Hematopoietic multipotent progenitor cell treated with erythropoietin and hydrocortisone succinate and interleukin-3 and kit ligand, for 4 days (in vitro differentiated cells): Measurements from ENCODE around the gene NDRG4.

ENCODE experiments used
- DNase-seq: peaks from one replicate; pipeline ENCODE4 v3.0.0-alpha.2; 2015

NDRG4 gene

DNA sequence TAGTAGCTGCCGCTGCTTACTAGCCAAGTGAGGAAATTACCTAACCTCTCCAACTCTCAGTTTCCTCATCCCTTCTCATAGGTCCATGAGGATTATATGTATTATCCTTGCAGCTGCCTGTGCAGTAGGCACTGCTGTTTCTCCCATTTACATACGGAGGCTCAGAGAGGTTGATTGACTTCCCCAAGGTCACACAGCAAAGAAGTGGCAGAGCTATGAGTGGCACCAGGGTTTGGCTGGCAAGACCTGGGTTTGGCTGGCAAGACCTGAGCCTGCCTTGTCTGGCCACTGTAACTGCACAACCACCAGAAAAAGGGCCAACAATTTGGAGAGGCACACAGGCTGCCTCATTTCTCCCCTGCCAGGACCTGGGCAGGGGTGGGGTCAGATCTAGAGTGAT lies 2.5 kb upstream of the NDRG4 start:
- DNase-seq: no peak

DNA sequence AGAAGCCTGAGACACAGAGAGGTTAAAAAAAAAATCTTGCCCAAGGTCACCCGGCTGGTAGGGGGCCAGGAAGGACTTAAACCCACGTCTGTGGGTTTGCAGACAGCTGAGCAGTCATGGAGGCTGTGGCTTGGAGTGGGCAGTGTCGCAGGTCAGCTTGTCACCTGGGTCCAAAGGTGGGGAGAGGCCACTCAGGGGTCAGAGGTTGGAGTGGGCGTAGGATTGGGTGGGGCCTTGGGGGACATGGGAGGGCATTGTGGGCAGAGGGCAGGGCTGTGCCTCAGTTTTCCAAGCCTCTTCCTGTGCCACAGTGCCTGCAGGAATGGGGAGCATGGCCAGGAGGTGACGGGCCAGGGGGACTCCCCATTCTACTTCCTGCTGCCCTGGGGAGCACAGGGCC lies 2.0 kb upstream of the NDRG4 start:
- no peak for DNase-seq

DNA sequence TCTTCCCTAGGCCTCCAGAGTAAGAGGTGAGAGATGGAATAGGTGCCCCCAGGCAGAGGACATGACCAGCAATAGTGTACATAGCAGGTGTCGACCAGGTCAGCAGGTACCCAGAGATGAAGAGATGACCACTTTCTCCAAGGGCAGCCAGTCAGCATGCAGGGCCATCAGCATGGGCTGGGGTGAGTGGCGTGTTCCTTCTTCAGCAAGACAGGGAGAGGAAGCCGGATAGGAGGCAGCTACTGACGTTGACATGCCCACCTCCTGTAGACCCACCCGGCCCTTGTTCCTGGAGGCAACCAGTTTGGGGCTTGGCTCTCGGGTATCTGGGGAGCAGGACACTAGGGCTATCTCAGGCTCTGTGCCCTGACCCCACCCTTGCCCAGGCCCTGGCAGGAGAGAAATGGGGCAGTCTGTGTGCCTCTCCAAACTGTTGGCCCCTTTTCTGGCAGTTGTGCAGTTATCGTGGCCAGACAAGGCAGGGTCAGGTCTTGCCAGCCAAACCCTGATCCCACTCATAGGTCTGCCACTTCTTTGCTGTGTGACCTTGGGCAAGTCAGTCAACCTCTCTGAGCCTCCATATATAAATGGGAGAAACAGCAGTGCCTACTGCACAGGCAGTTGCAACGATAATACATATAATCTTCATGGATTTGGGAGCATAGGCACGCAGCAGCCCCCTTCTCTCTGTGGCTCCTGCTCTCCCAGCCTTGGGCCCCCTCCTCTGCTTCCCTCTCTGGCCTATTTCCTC lies 1.4 kb upstream of the NDRG4 start:
- DNase-seq: no peak

DNA sequence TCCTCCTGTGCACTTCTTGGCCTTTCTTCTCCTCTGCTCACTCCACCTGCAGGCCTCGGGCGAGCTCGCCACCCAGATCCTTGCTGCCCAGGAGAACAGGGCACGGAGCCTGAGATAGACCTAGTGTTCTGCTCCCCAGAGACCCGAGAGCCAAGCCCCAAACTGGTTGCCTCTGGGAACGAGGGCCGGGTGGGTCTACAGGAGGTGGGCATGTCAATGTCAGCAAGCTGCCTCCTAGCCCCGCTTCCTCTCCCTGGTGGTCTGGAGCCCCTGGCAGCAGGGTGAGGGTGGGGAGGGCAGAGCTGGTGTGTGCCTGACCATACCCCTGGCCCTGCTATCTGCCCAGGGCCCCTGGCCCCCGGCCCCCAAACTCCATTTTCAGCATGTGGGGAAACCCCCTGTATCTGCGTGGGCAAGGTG lies 841 bp upstream of the NDRG4 start:
- no peak for DNase-seq

DNA sequence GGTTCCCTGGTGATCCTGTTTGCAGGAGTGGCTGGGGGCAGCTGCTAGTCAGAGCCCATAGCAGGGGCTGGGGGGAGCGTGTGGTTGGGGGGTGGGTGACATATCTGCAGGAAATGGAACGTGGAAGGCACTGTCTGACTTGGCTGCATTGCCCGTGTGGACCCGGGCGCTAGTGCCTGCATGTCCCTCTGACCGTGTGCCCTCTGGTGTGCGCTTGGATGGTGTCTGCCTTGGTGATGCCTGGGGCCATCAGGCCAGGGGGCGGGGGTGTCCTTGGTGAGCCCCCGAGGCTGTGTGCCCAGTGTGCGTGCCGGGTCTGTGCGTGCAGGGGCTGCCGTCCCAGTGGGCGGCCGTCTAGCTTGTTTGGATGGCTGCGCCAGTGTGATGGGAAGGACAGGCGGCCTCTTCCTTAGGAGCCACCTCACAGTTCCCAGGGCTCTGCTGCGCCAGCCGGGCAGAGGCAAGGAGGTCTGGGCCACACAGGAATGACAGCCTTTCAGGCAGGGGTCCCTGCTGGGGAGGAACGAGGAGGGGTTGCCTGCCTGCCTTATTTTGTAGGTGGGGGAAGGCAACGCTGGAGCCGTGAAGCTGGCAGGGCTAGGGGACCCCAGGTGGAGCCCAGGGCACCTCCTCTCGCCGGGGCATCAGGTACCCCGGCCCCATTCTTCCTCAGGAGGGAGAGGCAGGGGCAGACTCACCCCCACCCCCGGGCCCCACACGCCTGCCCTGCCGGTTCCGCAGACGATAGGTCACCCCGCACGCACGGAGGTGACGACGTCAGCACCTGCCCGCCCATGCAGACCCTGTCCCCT lies 693 bp downstream of the NDRG4 start:
- DNase-seq: no peak

DNA sequence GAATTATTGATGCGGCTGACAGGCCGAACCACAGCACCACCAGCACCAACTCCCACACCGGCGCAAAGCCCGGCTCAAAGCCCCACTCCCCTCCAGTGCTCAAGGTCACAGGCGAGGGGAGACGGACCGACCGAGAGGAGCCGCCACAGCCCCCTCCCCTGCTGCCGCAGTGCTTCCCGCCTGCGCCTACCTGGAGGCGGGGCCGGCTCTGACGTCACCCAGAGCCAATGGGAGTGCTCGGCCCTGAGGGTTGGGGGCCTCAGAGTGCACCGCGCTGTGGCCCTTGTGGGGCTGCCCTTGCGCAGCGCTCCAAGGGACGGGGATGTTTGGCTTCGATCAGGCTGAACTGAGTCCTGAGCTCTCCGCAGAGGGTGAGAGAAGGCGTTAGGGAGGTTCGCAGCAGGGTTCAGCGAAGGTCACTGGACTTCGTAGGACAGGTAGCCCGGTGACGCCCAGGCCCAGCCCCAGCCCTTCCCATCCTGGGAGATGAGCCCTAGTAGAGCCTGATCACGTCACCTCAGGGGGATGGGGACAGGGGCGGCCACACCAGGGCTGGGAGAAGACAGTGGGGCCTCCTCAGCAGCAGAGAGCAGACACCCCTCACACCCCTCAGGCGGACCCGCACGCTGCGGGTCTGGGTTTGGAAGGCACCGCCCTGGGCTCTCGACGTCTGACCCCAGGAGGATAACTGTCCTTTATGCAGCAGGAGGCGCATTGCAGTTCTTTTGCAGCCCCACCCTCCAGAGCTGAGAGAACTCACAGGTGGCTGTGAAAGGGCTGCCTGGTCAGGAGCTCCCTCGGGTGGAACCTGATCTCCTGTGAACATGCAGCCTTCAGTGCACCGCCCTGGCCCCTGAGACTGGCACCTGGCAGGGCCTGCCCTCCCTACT lies 1.5 kb downstream of the NDRG4 start:
- DNase-seq: peak; percentile 30

DNA sequence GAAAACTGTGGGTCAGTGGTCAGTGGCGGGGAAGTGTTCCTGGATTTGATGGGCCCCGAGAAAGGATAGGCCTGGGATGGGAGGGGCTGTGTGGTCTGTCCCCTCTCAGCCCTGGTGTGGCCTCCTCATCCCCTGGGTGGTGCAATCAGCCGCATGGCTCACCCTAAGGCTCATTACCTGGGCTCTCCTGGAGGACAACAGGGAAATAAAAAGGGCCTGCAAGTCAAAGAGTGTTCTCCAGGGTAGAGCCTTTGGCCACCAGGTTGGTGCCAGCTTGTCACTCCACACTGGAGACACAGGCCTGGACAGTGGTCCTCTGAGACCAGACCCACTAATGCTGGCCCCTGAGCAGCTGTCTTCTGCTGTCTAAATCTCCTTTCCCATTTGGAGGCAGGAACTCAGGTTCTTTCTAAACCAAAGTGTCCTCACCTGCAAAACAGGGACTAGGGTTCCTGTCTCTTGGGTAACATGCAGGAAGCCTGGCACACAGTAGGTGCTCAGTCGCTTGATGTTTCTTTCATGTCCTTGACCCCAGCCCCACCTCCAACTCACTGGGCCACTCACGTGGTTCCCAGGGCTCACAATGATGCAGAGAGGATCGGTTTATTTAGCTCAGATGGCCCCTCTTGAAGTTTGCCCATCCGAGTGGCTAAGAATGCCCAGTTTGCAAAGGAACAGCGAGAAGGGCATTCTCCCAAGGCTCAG lies 2.4 kb downstream of the NDRG4 start:
- no peak for DNase-seq

DNA sequence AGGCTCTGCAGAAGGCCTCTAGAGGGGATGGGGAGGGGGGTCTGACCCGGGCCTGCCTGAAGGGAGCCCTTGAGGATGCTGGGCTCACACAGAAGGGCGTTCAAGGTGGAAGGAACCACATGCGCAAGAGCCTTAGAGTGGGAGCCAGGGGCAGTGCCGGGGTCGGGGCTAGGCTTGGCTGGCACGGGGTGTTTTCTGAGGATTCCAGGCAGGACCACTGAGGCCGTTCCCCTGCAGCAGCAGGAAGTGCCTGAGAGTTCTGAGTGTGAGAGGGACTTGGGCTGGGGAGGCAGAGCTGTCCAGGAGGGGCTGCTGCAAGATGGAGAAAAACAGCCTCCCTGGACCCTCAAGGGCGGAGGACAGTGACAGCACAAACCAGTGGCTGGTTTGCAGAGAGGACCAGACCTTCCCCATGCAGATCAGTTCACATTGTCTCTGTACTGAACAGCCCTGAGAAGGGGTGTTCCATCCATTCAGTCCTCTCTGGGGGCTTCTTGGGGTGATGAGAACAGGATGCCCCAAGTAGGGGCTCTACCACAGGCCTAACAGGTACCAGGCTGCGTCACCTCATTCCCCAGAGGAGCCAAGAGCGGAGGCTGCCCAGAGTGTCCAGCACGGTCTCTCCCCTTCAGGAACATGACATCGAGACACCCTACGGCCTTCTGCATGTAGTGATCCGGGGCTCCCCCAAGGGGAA lies 3.4 kb downstream of the NDRG4 start:
- DNase-seq: no peak

DNA sequence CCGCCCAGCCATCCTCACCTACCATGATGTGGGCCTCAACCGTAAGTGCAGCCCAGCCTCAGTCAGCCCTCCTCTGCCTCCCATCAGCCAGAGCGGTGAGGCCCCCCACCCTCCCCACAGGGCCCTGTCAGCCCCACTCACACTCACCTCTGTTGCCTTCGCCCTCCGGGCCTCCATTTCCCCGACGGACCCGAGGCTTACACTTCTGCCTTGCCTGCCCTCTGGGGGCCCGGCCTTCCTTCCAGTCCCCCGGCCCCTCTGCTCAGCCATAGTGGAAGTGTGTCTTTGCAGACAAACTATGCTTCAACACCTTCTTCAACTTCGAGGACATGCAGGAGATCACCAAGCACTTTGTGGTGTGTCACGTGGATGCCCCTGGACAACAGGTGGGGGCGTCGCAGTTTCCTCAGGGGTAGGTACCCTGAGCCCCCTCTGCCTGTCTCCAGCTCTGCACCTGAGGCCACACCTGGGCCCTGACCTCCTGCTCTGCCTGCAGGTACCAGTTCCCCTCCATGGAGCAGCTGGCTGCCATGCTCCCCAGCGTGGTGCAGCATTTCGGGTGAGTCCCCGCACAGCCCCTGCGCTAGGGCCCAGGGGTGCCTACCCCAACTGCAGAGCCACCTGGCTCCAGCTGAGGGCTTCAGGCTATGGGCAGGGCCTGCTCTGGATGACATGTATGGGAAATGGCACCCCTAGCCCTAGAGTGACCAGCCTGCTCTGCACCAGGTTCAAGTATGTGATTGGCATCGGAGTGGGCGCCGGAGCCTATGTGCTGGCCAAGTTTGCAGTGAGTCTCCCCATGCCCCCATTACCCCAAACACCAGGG lies 4.1 kb downstream of the NDRG4 start:
- DNase-seq: no peak

DNA sequence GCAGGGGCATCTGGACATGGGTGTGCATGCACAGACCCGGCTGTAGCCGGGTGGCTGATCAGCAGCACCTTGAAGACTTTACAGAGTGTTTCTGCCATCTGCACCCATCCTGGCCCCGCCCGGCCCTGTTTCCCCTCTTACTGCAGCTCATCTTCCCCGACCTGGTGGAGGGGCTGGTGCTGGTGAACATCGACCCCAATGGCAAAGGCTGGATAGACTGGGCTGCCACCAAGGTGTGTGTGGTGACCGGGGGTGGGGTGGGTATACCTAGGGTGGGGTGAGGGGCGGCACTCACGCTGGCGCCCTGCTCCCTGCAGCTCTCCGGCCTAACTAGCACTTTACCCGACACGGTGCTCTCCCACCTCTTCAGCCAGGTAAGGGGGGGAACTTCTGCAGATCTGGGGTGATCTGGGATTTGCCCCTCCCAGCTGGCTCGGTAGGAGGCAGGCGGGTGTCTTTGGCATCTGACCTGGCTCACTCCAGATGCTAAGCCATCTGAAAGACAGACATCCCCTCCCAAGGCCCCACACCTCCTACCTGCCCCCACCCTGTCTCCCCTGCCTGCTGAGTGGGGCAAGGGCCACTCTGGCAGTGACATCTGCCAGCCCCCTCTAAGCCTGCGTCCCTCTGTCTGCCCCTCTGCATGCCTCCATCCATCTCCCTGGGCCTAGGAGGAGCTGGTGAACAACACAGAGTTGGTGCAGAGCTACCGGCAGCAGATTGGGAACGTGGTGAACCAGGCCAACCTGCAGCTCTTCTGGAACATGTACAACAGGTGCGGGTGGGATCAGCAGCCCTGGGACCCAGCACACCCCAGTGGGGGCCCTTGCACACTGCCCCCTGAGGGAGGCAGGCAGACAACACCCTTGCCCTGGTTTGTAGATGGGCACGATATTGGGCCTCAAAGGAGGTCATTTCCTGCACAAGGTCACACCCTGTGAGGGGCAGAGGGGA lies 6.6 kb downstream of the NDRG4 start:
- peak; percentile 24 for DNase-seq

DNA sequence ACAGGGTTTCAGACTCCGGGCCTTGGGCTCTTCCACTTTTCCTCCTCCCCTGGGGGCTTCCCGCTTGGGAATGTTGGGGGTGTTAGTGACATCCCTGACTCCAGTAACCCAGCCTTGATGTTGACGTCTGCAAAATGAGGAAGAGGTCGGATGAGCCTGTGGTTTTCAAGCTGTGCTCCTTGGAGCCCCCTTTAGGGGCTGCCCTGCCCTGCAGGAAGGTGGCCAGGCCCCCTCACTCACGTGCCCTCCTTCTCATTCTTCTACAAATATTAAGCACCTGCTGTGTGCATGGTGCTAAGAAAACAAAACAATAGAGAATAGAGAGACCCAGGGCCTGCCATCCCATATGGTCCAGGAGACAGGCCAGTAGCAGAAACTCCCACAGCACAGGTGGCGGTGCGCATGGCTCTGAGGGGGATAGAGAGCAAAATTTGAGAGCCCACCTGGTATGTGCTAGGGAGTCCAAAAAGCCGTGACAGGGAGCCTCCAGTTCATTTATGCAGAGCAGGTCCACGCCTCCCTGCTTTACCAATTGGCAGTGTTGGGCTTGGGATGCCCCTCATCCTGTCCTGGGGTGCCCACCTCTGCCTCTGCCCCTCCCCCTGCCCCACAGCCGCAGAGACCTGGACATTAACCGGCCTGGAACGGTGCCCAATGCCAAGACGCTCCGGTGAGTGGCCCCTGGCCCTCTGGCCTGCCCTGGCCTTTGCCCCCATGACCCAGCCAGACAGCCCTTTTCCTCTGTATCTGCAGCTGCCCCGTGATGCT lies 7.4 kb downstream of the NDRG4 start:
- peak; percentile 58 for DNase-seq

DNA sequence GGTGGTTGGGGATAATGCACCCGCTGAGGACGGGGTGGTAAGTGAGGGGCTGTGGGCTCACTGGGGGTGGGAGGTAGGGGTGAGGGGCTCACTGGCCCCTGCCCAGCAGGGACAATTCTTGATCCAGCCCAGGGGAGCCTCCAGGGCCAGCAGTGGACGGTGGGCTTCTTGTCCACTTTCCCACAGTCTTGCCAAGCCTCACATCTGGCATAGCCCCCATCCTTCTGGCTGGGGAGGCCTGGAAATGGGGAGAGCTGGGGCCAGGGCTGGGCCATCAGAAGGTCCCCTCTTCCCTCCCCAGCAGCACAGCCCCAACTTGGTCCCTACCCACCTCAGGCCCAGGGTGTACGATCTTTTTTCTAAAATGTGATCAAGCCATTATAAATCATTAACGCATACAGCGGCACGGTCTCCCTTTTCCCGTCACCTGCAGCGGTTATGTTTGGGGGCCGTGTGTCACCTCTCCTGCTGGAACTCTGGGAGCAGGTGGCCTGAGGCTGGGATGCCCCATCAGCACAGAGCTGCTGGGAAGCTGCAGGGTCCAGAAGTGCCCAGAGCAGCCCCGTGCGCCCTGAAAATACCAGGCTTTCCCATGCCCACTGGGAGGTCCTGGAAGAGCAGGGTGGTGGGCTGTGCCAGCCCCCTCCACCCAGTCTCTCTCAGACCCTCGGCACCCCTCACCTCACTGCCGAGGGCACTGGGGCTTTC lies 8.2 kb downstream of the NDRG4 start:
- DNase-seq: no peak

DNA sequence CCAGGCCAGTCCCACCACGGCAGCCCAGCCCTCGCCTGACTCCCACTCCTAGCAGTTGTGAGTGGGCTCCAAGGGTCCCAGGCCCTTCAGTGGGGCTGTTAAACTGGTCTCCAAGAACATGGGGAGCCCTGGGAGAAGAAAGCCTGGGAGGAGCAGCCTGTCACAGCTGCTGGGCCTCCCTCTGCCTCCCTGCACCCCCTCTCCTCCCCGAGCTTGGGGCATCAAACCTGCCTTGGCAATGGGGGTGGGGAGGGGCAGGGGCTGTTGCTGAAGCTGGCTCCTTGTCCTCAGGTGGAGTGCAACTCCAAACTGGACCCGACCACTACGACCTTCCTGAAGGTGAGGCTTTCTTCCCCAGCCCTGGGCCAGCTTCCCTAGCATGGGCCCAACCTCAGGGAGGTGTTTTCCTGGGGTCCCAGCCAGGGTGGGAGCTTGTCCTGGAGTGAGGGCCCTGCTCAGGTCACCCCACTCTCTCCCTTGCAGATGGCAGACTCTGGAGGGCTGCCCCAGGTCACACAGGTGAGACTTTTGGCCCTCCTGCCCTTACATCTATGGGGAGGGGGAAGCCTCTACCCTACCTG lies 8.8 kb downstream of the NDRG4 start:
- DNase-seq: no peak

DNA sequence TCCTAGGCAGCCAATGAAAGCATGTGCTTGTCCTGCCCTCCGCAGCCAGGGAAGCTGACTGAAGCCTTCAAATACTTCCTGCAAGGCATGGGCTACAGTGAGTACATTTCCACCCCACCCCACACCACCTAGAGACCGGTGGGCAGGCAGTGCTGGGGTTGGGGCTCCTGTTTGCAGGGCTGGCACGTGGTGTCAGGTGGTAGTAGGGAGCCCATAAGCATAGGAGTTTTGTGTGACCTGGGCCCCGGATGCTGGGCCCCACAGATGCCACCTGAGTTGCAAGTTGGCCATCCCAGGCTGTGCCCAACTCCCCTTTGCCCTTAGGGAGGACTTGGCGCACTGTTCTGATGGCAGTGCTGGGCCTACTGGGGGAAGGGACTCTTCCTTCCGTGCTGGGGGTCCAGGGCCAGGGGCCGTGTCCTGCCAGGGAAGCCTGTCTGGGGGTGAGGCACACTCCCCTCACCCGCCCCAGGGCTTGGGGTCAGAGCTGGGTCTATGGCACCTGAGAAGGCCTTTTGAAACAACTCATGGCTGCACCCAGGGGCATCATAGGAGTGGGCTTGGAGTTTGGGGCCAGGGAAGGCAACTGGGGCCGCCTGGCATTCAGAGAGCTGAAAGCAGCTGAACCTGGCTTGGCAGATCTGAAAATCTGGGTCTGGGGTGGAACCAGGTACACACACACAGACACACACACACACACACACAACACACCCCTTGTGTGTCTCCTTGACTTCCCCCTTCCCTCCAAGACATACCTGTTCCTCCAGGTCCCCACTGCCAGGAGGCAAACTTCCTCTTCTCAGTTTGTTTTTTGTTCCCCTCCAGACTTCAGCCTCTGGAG lies 9.5 kb downstream of the NDRG4 start:
- no peak for DNase-seq

DNA sequence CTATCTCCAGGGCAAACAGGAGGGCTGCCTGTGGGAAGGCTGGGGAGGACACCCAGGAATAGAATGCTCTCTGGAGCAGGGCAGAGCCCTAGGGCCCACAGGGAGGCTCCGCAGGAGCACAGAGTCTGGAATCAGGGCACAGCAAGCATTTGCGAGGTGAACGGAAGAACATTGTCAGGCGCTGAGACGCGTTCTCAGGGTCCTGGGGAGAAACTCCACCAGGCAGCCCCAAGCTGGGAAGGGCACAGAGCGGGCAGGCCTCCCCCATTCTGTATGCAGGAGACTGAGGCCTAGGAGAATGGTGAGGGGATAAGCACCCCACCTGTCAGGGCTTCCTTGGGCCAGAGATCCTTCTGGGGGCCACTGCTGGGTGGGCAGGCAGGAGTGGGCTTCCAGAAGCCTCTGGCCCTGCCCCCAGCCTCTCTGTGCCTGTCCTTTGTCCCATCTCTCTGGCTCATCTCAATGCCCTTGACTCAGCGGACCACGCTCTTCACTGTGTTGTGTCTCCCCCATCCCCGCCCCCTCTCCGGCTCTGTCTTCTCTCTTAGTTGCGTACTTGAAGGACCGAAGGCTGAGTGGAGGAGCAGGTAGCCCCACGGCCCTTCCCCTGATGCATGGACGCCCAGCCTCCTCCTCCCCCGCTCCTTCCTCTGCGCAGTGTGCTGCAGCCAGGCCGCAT lies 10.3 kb downstream of the NDRG4 start:
- DNase-seq: no peak
